GM23338 (cell line): ENCODE results near the gene OXGR1. TPM values are rescaled to one million over a fixed set of nuclear protein-coding genes. Genes with fewer than 3 reads are reported as not detected.

ENCODE experiments used
- ATAC-seq: fragments of 200-7000 bp; cut with Tn5 transposase; 3 replicates; pipeline ENCODE4 v1.9.1; 2020
- DNase-seq: peaks from one replicate; pipeline ENCODE4 v3.0.0-alpha.2; 2015; ENCODE audit warnings: low spot score
- H2AFZ ChIP-seq: fragments of 200-600 bp; sonication (generic); 2 replicates; pipeline ENCODE4 v1.8.0; 2016; ENCODE audit warnings: antibody characterized with exemption, mild to moderate bottlenecking, moderate library complexity
- H3F3A ChIP-seq: fragments of 200-600 bp; sonication (generic); replicated peaks from 2 replicates; pipeline ENCODE4 v1.8.0; 2017; ENCODE audit warnings: antibody characterized with exemption, mixed run types, low read depth
- H3K27ac ChIP-seq: fragments of 200-600 bp; sonication (generic); 2 replicates; pipeline ENCODE4 v1.6.1; 2016; ENCODE audit warnings: low read depth
- H3K27me3 ChIP-seq: fragments of 200-600 bp; sonication (generic); 2 replicates; pipeline ENCODE4 v1.8.0; 2016; ENCODE audit warnings: mild to moderate bottlenecking, mixed run types, moderate library complexity; ENCODE audit not compliant: insufficient read depth
- H3K36me3 ChIP-seq: fragments of 200-600 bp; sonication (generic); 2 replicates; pipeline ENCODE4 v1.8.0; 2016; ENCODE audit warnings: mild to moderate bottlenecking; ENCODE audit not compliant: insufficient read depth
- H3K4me1 ChIP-seq: fragments of 200-600 bp; sonication (generic); 2 replicates; pipeline ENCODE4 v1.8.0; 2016; ENCODE audit warnings: mild to moderate bottlenecking, moderate library complexity; ENCODE audit not compliant: insufficient read depth
- H3K4me2 ChIP-seq: fragments of 200-600 bp; sonication (generic); 2 replicates; pipeline ENCODE4 v1.7.1; 2017; ENCODE audit warnings: mixed run types
- H3K4me3 ChIP-seq: fragments of 200-600 bp; sonication (generic); 2 replicates; pipeline ENCODE4 v1.6.1; 2016; ENCODE audit warnings: mixed run types
- H3K79me2 ChIP-seq: fragments of 200-600 bp; sonication (generic); replicated peaks from 2 replicates; pipeline ENCODE4 v1.8.0; 2017; ENCODE audit warnings: mild to moderate bottlenecking; ENCODE audit not compliant: insufficient read depth
- H3K9me2 ChIP-seq: fragments of 200-600 bp; sonication (generic); 2 replicates; pipeline ENCODE4 v1.8.0; 2017; ENCODE audit not compliant: insufficient read depth
- H4K20me1 ChIP-seq: fragments of 200-600 bp; sonication (generic); replicated peaks from 2 replicates; pipeline ENCODE4 v1.8.0; 2017; ENCODE audit warnings: mild to moderate bottlenecking; ENCODE audit not compliant: insufficient read depth
- H3K27ac Mint-ChIP-seq: 2 replicates; pipeline ENCODE4 v1.8.0; 2020; ENCODE audit warnings: inconsistent platforms, mild to moderate bottlenecking, moderate library complexity, mixed read lengths
- H3K27me3 Mint-ChIP-seq: 3 replicates; pipeline ENCODE4 v1.8.0; 2022; ENCODE audit warnings: low read depth, mild to moderate bottlenecking, moderate library complexity, mixed read lengths, inconsistent platforms; ENCODE audit not compliant: insufficient read depth, poor library complexity
- H3K36me3 Mint-ChIP-seq: 3 replicates; pipeline ENCODE4 v1.8.0; 2021; ENCODE audit warnings: low read depth, mild to moderate bottlenecking, inconsistent platforms, moderate library complexity, mixed read lengths
- H3K4me1 Mint-ChIP-seq: 3 replicates; pipeline ENCODE4 v1.8.0; 2020; ENCODE audit warnings: mild to moderate bottlenecking, inconsistent platforms, mixed read lengths
- H3K4me3 Mint-ChIP-seq: 3 replicates; pipeline ENCODE4 v1.8.0; 2021; ENCODE audit warnings: moderate library complexity, mild to moderate bottlenecking, inconsistent platforms, mixed read lengths
- H3K9me3 Mint-ChIP-seq: 3 replicates; pipeline ENCODE4 v1.8.0; 2020; ENCODE audit warnings: moderate library complexity, mild to moderate bottlenecking, inconsistent platforms, mixed read lengths
- CREB1 ChIP-seq: fragments of 250-450 bp; sonication (Bioruptor Pico); IDR thresholded peaks from 2 replicates; pipeline ENCODE4 v1.5.0; 2020; ENCODE audit warnings: low read depth, mild to moderate bottlenecking, moderate library complexity
- EZH2 ChIP-seq: fragments of 200-600 bp; sonication (generic); IDR thresholded peaks from one replicate; pipeline ENCODE4 v1.8.0; 2017; ENCODE audit warnings: antibody characterized with exemption, mild to moderate bottlenecking, low read depth; ENCODE audit not compliant: unreplicated experiment
- EZH2phosphoT487 ChIP-seq: fragments of 200-600 bp; sonication (generic); IDR thresholded peaks from one replicate; pipeline ENCODE4 v1.8.1; 2018; ENCODE audit warnings: antibody characterized with exemption; ENCODE audit not compliant: unreplicated experiment
- JUNB ChIP-seq: IDR thresholded peaks from one replicate; pipeline ENCODE4 v1.6.1; 2016; ENCODE audit warnings: antibody characterized with exemption; ENCODE audit not compliant: unreplicated experiment
- NANOG ChIP-seq: IDR thresholded peaks from 2 replicates; pipeline ENCODE4 v1.6.1; 2016; ENCODE audit warnings: antibody characterized with exemption, borderline replicate concordance
- STAT1 ChIP-seq: IDR thresholded peaks from one replicate; pipeline ENCODE4 v1.6.1; 2016; ENCODE audit warnings: antibody characterized with exemption; ENCODE audit not compliant: unreplicated experiment
- ZNF114 ChIP-seq: fragments of 250-450 bp; sonication (Bioruptor Pico); IDR thresholded peaks from 2 replicates; pipeline ENCODE4 v1.5.0; 2020; ENCODE audit warnings: mild to moderate bottlenecking, moderate library complexity
- polyA plus RNA-seq: library from polyadenylated mRNA; unstranded; fragments of >200 nt; fragmentation: Nextera tagmentation; extraction: Ambion mirVana; gene quantifications from 2 replicates; pipeline ENCODE4 v1.2.1, GENCODE V29; 2016
- total RNA-seq: library from RNA; depleted of rRNA; stranded (reverse); fragments of >200 nt; shearing (Covaris generic); gene quantifications from 2 replicates; pipeline ENCODE4 v1.2.3, GENCODE V29; 2014
- TF ChIP-seq, protein P1 (sequence below): IDR thresholded peaks from 2 replicates; pipeline ENCODE4 v1.6.1; 2016; ENCODE audit warnings: antibody characterized with exemption
- TF ChIP-seq, protein P2 (sequence below), 2 experiments: fragments of 200-600 bp in 1 of 2; sonication (generic) in 1 of 2; conservative IDR thresholded peaks; 2 replicates each; pipeline versions ENCODE4 v1.5.1 to v1.6.1; 2016 to 2017; ENCODE audit warnings: antibody characterized with exemption in 2 of 2, low read depth in 2 of 2, mild to moderate bottlenecking in 2 of 2, moderate library complexity in 1 of 2
- TF ChIP-seq, protein P3 (sequence below): fragments of 250-450 bp; sonication (Bioruptor Pico); IDR thresholded peaks from 2 replicates; pipeline ENCODE4 v1.5.0; 2020; ENCODE audit warnings: mild to moderate bottlenecking, moderate library complexity

OXGR1 gene
- total and polyA plus RNA-seq, 2 experiments from 2014 or later: 0.29 to 0.80 TPM

DNA sequence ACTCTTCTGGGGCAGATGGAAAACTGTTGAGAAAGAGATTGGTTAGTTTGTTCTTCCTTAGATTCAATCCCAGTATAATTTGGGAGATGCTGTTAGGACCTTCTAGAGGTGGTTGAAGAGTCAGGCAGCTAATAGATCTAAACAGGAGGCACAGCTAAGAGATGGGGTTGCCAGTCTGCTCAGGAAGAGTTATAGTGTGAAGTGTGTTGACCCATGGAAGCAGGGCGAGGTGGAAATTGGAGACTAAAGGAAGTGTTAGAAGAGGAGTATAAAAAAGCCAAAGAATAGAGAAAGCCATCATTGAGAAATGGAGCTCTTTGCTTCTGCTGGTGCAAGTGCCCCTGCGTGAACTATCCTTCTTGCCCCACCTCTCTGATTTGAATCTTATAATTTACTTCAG is 3.8 kb upstream of the OXGR1 start (continued):
- TF ChIP-seq, protein P1, sequence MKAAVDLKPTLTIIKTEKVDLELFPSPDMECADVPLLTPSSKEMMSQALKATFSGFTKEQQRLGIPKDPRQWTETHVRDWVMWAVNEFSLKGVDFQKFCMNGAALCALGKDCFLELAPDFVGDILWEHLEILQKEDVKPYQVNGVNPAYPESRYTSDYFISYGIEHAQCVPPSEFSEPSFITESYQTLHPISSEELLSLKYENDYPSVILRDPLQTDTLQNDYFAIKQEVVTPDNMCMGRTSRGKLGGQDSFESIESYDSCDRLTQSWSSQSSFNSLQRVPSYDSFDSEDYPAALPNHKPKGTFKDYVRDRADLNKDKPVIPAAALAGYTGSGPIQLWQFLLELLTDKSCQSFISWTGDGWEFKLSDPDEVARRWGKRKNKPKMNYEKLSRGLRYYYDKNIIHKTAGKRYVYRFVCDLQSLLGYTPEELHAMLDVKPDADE: no peak
- no peak for TF ChIP-seq ZNF114
- TF ChIP-seq STAT1: no peak

GRCh38 chr13:96996886-96997285 is 2.6 kb upstream of the OXGR1 start:
- Mint-ChIP-seq H3K9me3 (no peaks in the 10 kb centered on the region), H3K27me3 (peaks cover 68% of the 10 kb centered on the region), H3K27ac (no peak overlapping the region), H3K4me1 (peaks cover 25% of the 10 kb centered on the region), H3K36me3 (no peaks in the 10 kb centered on the region), H3K4me3 (no peak overlapping the region)
- TF ChIP-seq, protein P2, sequence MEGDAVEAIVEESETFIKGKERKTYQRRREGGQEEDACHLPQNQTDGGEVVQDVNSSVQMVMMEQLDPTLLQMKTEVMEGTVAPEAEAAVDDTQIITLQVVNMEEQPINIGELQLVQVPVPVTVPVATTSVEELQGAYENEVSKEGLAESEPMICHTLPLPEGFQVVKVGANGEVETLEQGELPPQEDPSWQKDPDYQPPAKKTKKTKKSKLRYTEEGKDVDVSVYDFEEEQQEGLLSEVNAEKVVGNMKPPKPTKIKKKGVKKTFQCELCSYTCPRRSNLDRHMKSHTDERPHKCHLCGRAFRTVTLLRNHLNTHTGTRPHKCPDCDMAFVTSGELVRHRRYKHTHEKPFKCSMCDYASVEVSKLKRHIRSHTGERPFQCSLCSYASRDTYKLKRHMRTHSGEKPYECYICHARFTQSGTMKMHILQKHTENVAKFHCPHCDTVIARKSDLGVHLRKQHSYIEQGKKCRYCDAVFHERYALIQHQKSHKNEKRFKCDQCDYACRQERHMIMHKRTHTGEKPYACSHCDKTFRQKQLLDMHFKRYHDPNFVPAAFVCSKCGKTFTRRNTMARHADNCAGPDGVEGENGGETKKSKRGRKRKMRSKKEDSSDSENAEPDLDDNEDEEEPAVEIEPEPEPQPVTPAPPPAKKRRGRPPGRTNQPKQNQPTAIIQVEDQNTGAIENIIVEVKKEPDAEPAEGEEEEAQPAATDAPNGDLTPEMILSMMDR (conservative IDR thresholded peaks at IDR 0.05; ENCODE audit: low read depth in 2 of 2): no peak
- TF ChIP-seq NANOG: no peak
- ATAC-seq: no peak
- H3F3A ChIP-seq: no peaks in the 10 kb centered on the region
- H3K4me3 ChIP-seq: no peak overlapping the region
- H2AFZ ChIP-seq: no peak overlapping the region
- H3K79me2 ChIP-seq: no peaks in the 10 kb centered on the region
- H4K20me1 ChIP-seq: no peaks in the 10 kb centered on the region; the same call in 1 of the 2 replicates
- H3K27ac ChIP-seq: no peak overlapping the region
- H3K27me3 ChIP-seq: peaks cover 99% of the 10 kb centered on the region
- no peaks in the 10 kb centered on the region for H3K36me3 ChIP-seq
- no peaks in the 10 kb centered on the region for H3K9me2 ChIP-seq
- H3K4me2 ChIP-seq: no peak overlapping the region
- H3K4me1 ChIP-seq: peaks cover 18% of the 10 kb centered on the region
- DNase-seq: peak; percentile 5

- Histone ChIP-seq H3K27ac (no peak overlapping the region), H2AFZ (no peak overlapping the region), H3K9me2 (no peaks in the 10 kb centered on the region), H4K20me1 (no peaks in the 10 kb centered on the region; the same call in 1 of the 2 replicates), H3K79me2 (no peaks in the 10 kb centered on the region), H3K4me2 (no peak overlapping the region), H3K4me1 (peaks cover 18% of the 10 kb centered on the region), H3K36me3 (no peaks in the 10 kb centered on the region), H3K27me3 (peaks cover 91% of the 10 kb centered on the region), H3K4me3 (no peak overlapping the region), H3F3A (no peaks in the 10 kb centered on the region)
- Mint-ChIP-seq H3K27me3 (peaks cover 62% of the 10 kb centered on the region), H3K27ac (no peak overlapping the region), H3K4me3 (no peak overlapping the region), H3K36me3 (no peaks in the 10 kb centered on the region), H3K9me3 (no peaks in the 10 kb centered on the region; the same call in 2 of the 3 replicates), H3K4me1 (peaks cover 25% of the 10 kb centered on the region)
- ATAC-seq (no peak), DNase-seq (no peak)
- TF ChIP-seq CREB1 (CRISPR knock-in tag) (no peak), NANOG (no peak), EZH2 (no peak), ZNF114 (no peak), STAT1 (no peak), EZH2phosphoT487 (no peak), JUNB (no peak)
- TF ChIP-seq, protein P1: no peak
- TF ChIP-seq, protein P3, sequence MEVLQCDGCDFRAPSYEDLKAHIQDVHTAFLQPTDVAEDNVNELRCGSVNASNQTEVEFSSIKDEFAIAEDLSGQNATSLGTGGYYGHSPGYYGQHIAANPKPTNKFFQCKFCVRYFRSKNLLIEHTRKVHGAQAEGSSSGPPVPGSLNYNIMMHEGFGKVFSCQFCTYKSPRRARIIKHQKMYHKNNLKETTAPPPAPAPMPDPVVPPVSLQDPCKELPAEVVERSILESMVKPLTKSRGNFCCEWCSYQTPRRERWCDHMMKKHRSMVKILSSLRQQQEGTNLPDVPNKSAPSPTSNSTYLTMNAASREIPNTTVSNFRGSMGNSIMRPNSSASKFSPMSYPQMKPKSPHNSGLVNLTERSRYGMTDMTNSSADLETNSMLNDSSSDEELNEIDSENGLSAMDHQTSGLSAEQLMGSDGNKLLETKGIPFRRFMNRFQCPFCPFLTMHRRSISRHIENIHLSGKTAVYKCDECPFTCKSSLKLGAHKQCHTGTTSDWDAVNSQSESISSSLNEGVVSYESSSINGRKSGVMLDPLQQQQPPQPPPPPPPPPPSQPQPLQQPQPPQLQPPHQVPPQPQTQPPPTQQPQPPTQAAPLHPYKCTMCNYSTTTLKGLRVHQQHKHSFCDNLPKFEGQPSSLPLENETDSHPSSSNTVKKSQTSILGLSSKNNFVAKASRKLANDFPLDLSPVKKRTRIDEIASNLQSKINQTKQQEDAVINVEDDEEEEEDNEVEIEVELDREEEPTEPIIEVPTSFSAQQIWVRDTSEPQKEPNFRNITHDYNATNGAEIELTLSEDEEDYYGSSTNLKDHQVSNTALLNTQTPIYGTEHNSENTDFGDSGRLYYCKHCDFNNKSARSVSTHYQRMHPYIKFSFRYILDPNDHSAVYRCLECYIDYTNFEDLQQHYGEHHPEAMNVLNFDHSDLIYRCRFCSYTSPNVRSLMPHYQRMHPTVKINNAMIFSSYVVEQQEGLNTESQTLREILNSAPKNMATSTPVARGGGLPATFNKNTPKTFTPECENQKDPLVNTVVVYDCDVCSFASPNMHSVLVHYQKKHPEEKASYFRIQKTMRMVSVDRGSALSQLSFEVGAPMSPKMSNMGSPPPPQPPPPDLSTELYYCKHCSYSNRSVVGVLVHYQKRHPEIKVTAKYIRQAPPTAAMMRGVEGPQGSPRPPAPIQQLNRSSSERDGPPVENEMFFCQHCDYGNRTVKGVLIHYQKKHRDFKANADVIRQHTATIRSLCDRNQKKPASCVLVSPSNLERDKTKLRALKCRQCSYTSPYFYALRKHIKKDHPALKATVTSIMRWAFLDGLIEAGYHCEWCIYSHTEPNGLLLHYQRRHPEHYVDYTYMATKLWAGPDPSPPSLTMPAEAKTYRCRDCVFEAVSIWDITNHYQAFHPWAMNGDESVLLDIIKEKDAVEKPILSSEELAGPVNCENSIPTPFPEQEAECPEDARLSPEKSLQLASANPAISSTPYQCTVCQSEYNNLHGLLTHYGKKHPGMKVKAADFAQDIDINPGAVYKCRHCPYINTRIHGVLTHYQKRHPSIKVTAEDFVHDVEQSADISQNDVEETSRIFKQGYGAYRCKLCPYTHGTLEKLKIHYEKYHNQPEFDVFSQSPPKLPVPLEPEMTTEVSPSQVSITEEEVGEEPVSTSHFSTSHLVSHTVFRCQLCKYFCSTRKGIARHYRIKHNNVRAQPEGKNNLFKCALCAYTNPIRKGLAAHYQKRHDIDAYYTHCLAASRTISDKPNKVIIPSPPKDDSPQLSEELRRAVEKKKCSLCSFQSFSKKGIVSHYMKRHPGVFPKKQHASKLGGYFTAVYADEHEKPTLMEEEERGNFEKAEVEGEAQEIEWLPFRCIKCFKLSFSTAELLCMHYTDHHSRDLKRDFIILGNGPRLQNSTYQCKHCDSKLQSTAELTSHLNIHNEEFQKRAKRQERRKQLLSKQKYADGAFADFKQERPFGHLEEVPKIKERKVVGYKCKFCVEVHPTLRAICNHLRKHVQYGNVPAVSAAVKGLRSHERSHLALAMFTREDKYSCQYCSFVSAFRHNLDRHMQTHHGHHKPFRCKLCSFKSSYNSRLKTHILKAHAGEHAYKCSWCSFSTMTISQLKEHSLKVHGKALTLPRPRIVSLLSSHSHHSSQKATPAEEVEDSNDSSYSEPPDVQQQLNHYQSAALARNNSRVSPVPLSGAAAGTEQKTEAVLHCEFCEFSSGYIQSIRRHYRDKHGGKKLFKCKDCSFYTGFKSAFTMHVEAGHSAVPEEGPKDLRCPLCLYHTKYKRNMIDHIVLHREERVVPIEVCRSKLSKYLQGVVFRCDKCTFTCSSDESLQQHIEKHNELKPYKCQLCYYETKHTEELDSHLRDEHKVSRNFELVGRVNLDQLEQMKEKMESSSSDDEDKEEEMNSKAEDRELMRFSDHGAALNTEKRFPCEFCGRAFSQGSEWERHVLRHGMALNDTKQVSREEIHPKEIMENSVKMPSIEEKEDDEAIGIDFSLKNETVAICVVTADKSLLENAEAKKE (CRISPR knock-in tag): no peak
Observed at GRCh38 chr13:96996107-96996506, 1.8 kb upstream of the OXGR1 start.
